Astrocyte (in vitro differentiated cells and primary cell): ENCODE measurements around the gene TLL1.

Experiments
- CTCF ChIP-seq: IDR thresholded peaks from 2 replicates; pipeline ENCODE4 v1.5.1; 2011; ENCODE audit warnings: low read depth, mild to moderate bottlenecking, inconsistent platforms, low read length, moderate library complexity; ENCODE audit not compliant: insufficient read depth
- EZH2 ChIP-seq: IDR thresholded peaks from 2 replicates; pipeline ENCODE4 v1.6.1; 2012; ENCODE audit warnings: mild to moderate bottlenecking, low read length, inconsistent platforms; ENCODE audit not compliant: insufficient read depth

DNA sequence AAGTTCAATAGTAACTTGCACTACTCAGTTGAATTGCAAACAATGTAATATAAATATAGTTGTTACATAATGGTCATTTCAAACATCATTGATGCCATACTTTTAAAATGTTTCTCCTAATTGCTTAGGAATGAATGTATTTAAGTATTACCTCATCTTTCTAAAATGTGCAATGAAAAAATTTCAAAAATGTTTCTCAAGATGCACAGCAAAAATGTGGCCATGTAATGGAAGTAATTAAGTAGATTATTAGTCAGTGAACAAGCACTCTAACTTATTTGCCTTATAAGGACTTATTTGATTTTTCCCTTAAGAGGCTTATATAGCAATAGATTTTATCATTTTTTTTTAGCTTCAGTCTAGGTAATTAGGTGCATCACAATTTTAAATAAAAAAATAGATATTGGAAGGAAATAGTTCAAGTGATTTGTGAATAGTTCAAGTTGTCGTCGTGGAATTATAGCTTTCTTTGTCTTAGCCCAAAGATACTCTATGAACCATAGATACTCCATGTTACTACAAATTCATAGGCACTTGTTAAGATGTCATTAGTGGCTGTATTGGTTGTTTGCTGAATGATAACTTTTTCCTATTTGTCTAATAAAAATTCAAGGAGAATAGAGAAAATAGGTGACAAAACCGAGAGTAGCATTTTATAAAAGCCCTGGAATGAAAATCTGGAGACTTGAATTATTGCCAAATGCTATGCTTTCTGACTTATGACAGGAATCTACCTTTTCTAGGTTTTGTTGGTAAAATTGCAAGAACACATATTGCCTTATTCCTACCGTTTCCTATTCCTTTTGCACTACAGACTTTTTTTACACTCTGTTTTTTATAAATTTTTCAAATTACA, 118.5 kb downstream of the TLL1 start:
- TF ChIP-seq CTCF = no peak
- no peak for TF ChIP-seq EZH2
